Loucy (cell line): ENCODE measurements around the gene APBA3.

Source experiments
- EZH2phosphoT487 ChIP-seq: fragments of 200-600 bp; IDR thresholded peaks from 2 replicates; pipeline ENCODE4 v1.6.1; 2018; ENCODE audit warnings: antibody characterized with exemption, mild to moderate bottlenecking, moderate library complexity, borderline replicate concordance
- TF ChIP-seq, protein P1 (sequence below): fragments of 200-600 bp; sonication (generic); conservative IDR thresholded peaks from 2 replicates; pipeline ENCODE4 v1.5.1; 2014; ENCODE audit warnings: mild to moderate bottlenecking, antibody characterized with exemption, low read length

DNA sequence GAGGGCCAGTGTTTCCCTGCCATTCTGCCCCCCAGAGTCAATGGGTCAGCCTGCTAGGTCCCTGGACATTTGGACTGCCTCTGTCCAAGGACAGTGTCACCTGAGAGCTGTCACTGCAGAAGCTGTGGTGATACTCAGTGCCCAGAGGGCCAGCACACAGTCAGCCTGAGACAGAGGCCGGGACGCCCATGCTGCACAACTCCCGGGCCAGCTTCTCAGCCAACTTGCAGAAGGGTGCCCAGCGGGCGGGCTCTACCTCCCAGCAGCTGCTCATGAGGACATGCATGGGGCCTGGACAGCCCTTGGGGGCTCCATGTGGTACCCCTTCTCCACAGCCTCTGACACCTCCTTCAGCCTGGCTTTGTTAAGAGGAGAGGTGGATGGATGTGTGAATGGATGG is 14.3 kb upstream of the APBA3 start:
- TF ChIP-seq, protein P1, sequence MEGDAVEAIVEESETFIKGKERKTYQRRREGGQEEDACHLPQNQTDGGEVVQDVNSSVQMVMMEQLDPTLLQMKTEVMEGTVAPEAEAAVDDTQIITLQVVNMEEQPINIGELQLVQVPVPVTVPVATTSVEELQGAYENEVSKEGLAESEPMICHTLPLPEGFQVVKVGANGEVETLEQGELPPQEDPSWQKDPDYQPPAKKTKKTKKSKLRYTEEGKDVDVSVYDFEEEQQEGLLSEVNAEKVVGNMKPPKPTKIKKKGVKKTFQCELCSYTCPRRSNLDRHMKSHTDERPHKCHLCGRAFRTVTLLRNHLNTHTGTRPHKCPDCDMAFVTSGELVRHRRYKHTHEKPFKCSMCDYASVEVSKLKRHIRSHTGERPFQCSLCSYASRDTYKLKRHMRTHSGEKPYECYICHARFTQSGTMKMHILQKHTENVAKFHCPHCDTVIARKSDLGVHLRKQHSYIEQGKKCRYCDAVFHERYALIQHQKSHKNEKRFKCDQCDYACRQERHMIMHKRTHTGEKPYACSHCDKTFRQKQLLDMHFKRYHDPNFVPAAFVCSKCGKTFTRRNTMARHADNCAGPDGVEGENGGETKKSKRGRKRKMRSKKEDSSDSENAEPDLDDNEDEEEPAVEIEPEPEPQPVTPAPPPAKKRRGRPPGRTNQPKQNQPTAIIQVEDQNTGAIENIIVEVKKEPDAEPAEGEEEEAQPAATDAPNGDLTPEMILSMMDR = no peak
- no peak for TF ChIP-seq EZH2phosphoT487
